Measurements from ENCODE around the gene CEP126.

- TF ChIP-seq CTCF (IDR thresholded peaks at IDR 0.05; ENCODE audit: low read depth, low read length) (no peak), EZH2phosphoT487 (IDR thresholded peaks at IDR 0.05; ENCODE audit: low read depth) (no peak)
Observed at GRCh38 chr11:101987370-101987769, 72.6 kb downstream of the CEP126 start.

All from OCI-LY3 (cell line).